HUES48 (cell line): ENCODE measurements around the gene PHGDH.

Experiments used
- H3K27ac ChIP-seq: one replicate; pipeline ENCODE4 v1.7.0; 2013; ENCODE audit warnings: low read depth, low read length, inconsistent platforms
- H3K27me3 ChIP-seq: 2 replicates; pipeline ENCODE4 v1.6.1; 2013; ENCODE audit warnings: mild to moderate bottlenecking, low read length; ENCODE audit not compliant: control insufficient read depth, insufficient read depth
- H3K36me3 ChIP-seq: 2 replicates; pipeline ENCODE4 v1.6.1; 2013; ENCODE audit warnings: low read length; ENCODE audit not compliant: control insufficient read depth, insufficient read depth
- H3K4me1 ChIP-seq: 2 replicates; pipeline ENCODE4 v1.6.1; 2013; ENCODE audit warnings: mild to moderate bottlenecking, low read length; ENCODE audit not compliant: control insufficient read depth, insufficient read depth
- H3K4me3 ChIP-seq: 2 replicates; pipeline ENCODE4 v1.5.1; 2013; ENCODE audit warnings: mild to moderate bottlenecking, low read depth, low read length
- H3K9ac ChIP-seq: 2 replicates; pipeline ENCODE4 v1.6.1; 2013; ENCODE audit warnings: mild to moderate bottlenecking, low read depth, low read length, moderate library complexity
- H3K9me3 ChIP-seq: 2 replicates; pipeline ENCODE4 v1.6.1; 2013; ENCODE audit warnings: low read length; ENCODE audit not compliant: control insufficient read depth, insufficient read depth

The PHGDH gene

DNA sequence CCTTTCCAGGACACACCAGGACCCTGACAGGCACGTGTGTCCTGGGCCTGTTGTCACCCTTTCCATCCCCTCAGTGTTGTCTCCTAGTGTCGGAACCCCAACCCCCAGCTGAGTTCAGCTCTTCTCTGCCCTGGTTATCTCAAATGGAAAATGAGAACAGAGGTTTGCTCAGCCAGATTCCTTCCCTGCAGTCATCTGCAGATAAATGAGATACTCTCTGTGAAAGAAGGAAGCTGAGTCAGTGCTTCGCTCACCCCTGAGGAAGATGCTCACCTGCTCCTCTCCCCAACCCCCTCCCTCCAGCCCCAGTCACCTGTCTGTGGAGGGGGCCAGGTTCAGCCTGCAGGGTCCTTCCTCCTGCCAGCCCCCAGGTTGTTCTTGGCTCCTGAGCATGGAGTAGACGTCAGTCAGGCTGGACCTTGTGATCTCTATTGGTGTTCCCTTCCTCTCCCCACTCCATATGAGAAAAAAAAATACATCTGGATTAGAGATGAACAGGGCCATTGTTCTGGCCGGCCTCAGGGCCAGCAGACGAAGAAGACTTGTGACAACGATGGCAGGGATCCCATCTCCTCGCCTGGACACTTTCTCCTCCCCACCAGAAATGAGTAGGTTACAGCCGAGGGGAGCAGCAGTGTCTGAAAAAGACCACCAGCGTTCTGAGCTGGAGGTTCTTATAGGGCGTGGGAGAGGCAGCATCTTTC is 20.9 kb downstream of the PHGDH start:
- Histone ChIP-seq H3K4me1 (no peaks in the 10 kb centered on the region), H3K36me3 (peaks cover 100% of the 10 kb centered on the region), H3K27ac (no peak overlapping the region)

GRCh38 chr1:119733754-119734153 is 22.0 kb downstream of the PHGDH start:
- Histone ChIP-seq H3K27me3 (no peaks in the 10 kb centered on the region), H3K9me3 (no peaks in the 10 kb centered on the region), H3K4me1 (no peaks in the 10 kb centered on the region), H3K4me3 (no peak overlapping the region), H3K36me3 (peaks cover 100% of the 10 kb centered on the region), H3K27ac (no peak overlapping the region), H3K9ac (no peak overlapping the region)

More for the DNA sequence above, 20.9 kb downstream of the PHGDH start:
- Histone ChIP-seq H3K4me3 (no peak overlapping the region), H3K9me3 (no peaks in the 10 kb centered on the region), H3K9ac (no peak overlapping the region), H3K27me3 (no peaks in the 10 kb centered on the region)

DNA sequence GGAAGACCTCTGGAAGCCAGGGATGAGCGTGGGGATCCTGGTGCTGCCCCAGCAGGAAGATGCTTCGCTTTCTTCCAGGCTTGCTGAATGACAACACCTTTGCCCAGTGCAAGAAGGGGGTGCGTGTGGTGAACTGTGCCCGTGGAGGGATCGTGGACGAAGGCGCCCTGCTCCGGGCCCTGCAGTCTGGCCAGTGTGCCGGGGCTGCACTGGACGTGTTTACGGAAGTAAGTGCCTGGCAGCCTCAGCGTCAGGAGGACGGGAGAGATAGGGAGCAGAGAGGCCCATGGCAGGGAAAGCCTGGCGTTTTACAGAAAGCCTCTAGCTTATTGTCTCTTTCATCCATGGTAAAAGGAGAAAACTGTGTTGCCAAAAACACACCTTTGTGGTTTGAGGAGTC is 23.5 kb downstream of the PHGDH start:
- no peaks in the 10 kb centered on the region for H3K4me1 ChIP-seq
- H3K36me3 ChIP-seq, result peaks cover 100% of the 10 kb centered on the region
- H3K9ac ChIP-seq, result no peak overlapping the region
- no peaks in the 10 kb centered on the region for H3K9me3 ChIP-seq
- no peaks in the 10 kb centered on the region for H3K27me3 ChIP-seq
- no peak overlapping the region for H3K4me3 ChIP-seq
- no peak overlapping the region for H3K27ac ChIP-seq

DNA sequence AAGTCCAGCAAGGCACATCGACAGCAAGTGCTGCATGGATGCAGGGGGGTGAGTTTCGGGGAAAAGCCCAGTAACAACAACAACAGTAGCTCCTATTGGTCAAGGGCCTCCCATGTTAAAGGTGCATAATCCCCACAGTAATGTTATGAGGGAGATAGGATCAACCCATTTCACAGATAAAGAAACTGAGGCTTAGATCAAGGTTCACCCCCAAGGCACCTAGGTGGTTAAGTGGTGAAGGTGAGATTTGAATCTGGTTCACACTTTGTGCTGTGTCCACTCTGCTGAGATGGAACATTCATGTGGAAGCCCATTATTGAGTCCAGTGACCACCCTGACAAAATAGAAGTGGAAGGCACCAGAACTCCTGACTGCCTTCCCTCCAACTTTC is 24.9 kb downstream of the PHGDH start:
- Histone ChIP-seq H3K9me3 (no peaks in the 10 kb centered on the region), H3K27me3 (no peaks in the 10 kb centered on the region), H3K9ac (no peak overlapping the region), H3K27ac (no peak overlapping the region), H3K4me1 (no peaks in the 10 kb centered on the region), H3K4me3 (no peak overlapping the region), H3K36me3 (peaks cover 100% of the 10 kb centered on the region)

DNA sequence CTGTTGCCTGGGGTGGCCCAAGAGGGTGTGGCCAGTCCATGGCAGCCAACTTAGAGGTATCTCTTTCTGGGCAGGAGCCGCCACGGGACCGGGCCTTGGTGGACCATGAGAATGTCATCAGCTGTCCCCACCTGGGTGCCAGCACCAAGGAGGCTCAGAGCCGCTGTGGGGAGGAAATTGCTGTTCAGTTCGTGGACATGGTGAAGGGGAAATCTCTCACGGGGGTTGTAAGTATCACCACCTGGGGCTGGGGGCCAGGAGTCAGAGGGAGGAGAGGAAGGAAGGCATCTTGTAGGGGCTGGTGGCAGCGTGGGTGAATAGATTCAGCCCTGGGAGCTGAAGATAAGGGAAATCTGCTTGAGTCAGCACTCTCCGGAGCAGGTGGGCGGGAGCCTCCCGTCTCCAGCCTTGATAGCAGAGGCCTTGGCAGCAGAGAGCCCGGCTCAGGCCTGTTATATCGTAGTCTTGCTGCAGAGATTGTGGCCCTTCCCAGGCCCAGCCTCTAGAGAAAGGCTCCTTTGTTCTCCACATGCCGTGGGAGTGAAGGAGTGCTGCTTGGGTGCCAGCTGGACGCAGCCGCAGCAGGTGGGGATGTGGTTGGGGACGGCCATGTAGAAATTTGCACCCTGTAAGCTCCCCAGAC is 25.4 kb downstream of the PHGDH start:
- Histone ChIP-seq H3K4me3 (no peak overlapping the region), H3K4me1 (no peaks in the 10 kb centered on the region), H3K27ac (no peak overlapping the region), H3K9me3 (no peaks in the 10 kb centered on the region), H3K9ac (no peak overlapping the region), H3K27me3 (no peaks in the 10 kb centered on the region), H3K36me3 (peaks cover 100% of the 10 kb centered on the region)

- Histone ChIP-seq H3K4me1 (no peaks in the 10 kb centered on the region), H3K27ac (no peak overlapping the region), H3K9ac (no peak overlapping the region), H3K27me3 (no peaks in the 10 kb centered on the region), H3K4me3 (no peak overlapping the region), H3K9me3 (no peaks in the 10 kb centered on the region), H3K36me3 (peaks cover 100% of the 10 kb centered on the region)
Observed at GRCh38 chr1:119738100-119738720, 26.5 kb downstream of the PHGDH start.

- H3K9ac ChIP-seq, result no peak overlapping the region
Observed at GRCh38 chr1:119739150-119739549, 27.4 kb downstream of the PHGDH start.

DNA sequence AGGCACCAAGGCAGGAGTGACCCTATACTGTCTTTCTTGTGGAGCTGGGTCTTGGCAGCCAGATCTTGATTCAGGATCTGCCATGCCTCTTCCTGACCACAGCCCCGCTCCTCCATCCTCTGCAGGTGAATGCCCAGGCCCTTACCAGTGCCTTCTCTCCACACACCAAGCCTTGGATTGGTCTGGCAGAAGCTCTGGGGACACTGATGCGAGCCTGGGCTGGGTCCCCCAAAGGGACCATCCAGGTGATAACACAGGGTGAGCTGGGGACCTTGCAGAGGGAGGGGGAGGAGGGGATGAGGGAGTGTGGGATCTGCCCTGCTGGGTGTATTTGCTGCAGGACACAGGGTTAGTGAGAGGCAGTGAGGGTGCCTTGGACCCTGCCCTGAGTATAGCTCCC is 28.5 kb downstream of the PHGDH start:
- peaks cover 98% of the 10 kb centered on the region for H3K36me3 ChIP-seq
- H3K4me3 ChIP-seq, result no peak overlapping the region
- no peak overlapping the region for H3K27ac ChIP-seq
- H3K27me3 ChIP-seq, result no peaks in the 10 kb centered on the region
- no peaks in the 10 kb centered on the region for H3K4me1 ChIP-seq
- H3K9me3 ChIP-seq, result no peaks in the 10 kb centered on the region
- no peak overlapping the region for H3K9ac ChIP-seq

More at GRCh38 chr1:119739150-119739549, 27.4 kb downstream of the PHGDH start:
- H3K36me3 ChIP-seq, result peaks cover 100% of the 10 kb centered on the region
- no peak overlapping the region for H3K27ac ChIP-seq
- no peaks in the 10 kb centered on the region for H3K4me1 ChIP-seq
- no peaks in the 10 kb centered on the region for H3K27me3 ChIP-seq
- no peak overlapping the region for H3K4me3 ChIP-seq
- no peaks in the 10 kb centered on the region for H3K9me3 ChIP-seq

- H3K9me3 ChIP-seq, result no peaks in the 10 kb centered on the region
- peaks cover 90% of the 10 kb centered on the region for H3K36me3 ChIP-seq
- no peak overlapping the region for H3K4me3 ChIP-seq
- no peaks in the 10 kb centered on the region for H3K27me3 ChIP-seq
- no peak overlapping the region for H3K9ac ChIP-seq
- H3K4me1 ChIP-seq, result peaks cover 6% of the 10 kb centered on the region
- no peak overlapping the region for H3K27ac ChIP-seq
Observed at GRCh38 chr1:119740896-119741780, 29.4 kb downstream of the PHGDH start.

DNA sequence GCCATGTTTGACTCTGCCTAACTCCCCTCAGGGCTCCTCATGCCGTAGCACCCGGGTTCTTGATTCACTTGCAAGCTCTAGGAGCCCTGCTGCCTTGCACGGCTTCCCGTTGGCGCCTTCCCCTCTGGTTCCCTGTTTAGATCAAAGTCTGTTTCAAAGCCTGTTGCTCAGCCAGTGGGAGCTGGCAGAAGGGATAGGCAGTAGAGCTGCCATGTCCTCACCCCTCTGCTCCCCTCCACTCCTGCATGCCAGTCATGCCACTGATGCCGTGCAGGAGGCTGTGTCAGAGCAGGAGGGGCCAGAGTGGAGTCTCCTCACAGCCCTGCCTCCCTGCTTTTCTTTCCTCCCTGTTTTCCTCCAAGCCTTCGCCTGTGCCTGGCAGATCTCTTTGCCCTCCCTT is 30.5 kb downstream of the PHGDH start:
- H3K36me3 ChIP-seq, result peaks cover 79% of the 10 kb centered on the region
- no peak overlapping the region for H3K4me3 ChIP-seq
- H3K27ac ChIP-seq, result no peak overlapping the region
- no peaks in the 10 kb centered on the region for H3K9me3 ChIP-seq
- no peak overlapping the region for H3K9ac ChIP-seq
- H3K27me3 ChIP-seq, result no peaks in the 10 kb centered on the region
- H3K4me1 ChIP-seq, result peaks cover 12% of the 10 kb centered on the region
